ENCODE results near the gene ANO4.

ANO4 gene

DNA sequence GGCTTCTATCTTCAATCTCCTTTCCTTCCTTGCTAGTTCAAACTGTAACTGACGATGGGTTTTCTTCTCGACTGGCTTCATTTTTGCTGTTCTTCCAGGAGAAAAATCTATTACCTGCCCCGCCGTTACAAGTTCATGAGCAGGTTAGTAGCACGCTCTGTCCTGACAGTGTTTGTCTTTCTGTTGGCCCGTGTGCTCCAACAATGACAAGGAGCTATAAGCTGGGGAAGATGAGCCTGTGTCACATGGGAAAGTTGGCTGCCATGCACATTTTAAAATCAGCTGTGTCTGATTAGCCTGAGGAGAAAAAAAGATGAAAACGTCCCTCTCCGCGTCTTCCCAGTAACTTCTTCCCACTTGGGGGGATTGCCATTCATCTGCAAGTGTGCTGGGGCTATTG, 180.2 kb downstream of the ANO4 start:
- Histone ChIP-seq H3K4me2 (ENCODE audit: low read depth, low read length, poor library complexity, severe bottlenecking) (no peak overlapping the region), H3K36me3 (ENCODE audit: insufficient read depth, low read length) (no peaks in the 10 kb centered on the region), H3K27me3 (ENCODE audit: insufficient read depth, low read length, poor library complexity, severe bottlenecking) (no peaks in the 10 kb centered on the region), H2AFZ (ENCODE audit: low read length) (no peak overlapping the region), H3K79me2 (ENCODE audit: insufficient read depth, low read length) (no peaks in the 10 kb centered on the region), H4K20me1 (ENCODE audit: insufficient read depth, low read length, poor library complexity, severe bottlenecking) (no peaks in the 10 kb centered on the region), H3K9ac (ENCODE audit: low read depth, low read length, poor library complexity, severe bottlenecking) (no peak overlapping the region), H3K9me3 (ENCODE audit: insufficient read depth, low read depth, low read length) (no peaks in the 10 kb centered on the region), H3K9me2 (replicated peaks; ENCODE audit: low read depth, low read length) (no peaks in the 10 kb centered on the region), H3K4me1 (ENCODE audit: insufficient read depth, low read length, poor library complexity, severe bottlenecking) (no peaks in the 10 kb centered on the region), H3K4me3 (ENCODE audit: low read length, poor library complexity, severe bottlenecking) (no peak overlapping the region), H3F3A (ENCODE audit: low read depth) (no peaks in the 10 kb centered on the region)
- TF ChIP-seq EZH2phosphoT487 (IDR thresholded peaks at IDR 0.05; ENCODE audit: borderline replicate concordance) = no peak
- TF ChIP-seq, protein P1, sequence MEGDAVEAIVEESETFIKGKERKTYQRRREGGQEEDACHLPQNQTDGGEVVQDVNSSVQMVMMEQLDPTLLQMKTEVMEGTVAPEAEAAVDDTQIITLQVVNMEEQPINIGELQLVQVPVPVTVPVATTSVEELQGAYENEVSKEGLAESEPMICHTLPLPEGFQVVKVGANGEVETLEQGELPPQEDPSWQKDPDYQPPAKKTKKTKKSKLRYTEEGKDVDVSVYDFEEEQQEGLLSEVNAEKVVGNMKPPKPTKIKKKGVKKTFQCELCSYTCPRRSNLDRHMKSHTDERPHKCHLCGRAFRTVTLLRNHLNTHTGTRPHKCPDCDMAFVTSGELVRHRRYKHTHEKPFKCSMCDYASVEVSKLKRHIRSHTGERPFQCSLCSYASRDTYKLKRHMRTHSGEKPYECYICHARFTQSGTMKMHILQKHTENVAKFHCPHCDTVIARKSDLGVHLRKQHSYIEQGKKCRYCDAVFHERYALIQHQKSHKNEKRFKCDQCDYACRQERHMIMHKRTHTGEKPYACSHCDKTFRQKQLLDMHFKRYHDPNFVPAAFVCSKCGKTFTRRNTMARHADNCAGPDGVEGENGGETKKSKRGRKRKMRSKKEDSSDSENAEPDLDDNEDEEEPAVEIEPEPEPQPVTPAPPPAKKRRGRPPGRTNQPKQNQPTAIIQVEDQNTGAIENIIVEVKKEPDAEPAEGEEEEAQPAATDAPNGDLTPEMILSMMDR (conservative IDR thresholded peaks at IDR 0.05; ENCODE audit: low read length) = no peak

DNA sequence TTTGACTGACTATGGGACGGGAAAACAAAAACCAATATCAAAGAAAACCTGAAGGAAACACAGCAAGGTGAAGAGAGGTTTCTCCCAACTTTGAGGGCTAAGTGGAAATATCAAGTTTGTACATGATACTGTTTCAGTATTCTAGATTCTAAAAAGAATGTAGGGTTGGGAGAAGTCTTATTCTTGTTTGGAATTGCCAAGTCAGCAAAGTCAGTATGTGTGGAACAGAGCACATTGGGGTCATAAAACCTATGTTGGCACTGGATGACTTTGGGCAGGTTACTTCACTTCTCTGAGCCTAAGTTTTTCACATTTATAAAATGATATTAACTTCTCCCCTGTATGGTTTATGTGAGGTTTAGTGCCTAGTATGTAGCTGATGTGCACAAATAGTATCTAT, 182.2 kb downstream of the ANO4 start:
- no peaks in the 10 kb centered on the region for H4K20me1 ChIP-seq (ENCODE audit: insufficient read depth, low read length, poor library complexity, severe bottlenecking)
- H2AFZ ChIP-seq (ENCODE audit: low read length) = no peak overlapping the region
- no peak overlapping the region for H3K4me3 ChIP-seq (ENCODE audit: low read length, poor library complexity, severe bottlenecking)
- no peak overlapping the region for H3K4me2 ChIP-seq (ENCODE audit: low read depth, low read length, poor library complexity, severe bottlenecking)
- H3K9ac ChIP-seq (ENCODE audit: low read depth, low read length, poor library complexity, severe bottlenecking) = no peak overlapping the region
- TF ChIP-seq EZH2phosphoT487 (IDR thresholded peaks at IDR 0.05; ENCODE audit: borderline replicate concordance) = no peak
- TF ChIP-seq, protein P1 (conservative IDR thresholded peaks at IDR 0.05; ENCODE audit: low read length) = no peak
- no peaks in the 10 kb centered on the region for H3K36me3 ChIP-seq (ENCODE audit: insufficient read depth, low read length)
- H3K9me2 ChIP-seq (replicated peaks; ENCODE audit: low read depth, low read length) = no peaks in the 10 kb centered on the region
- no peaks in the 10 kb centered on the region for H3K9me3 ChIP-seq (ENCODE audit: insufficient read depth, low read depth, low read length)
- H3K4me1 ChIP-seq (ENCODE audit: insufficient read depth, low read length, poor library complexity, severe bottlenecking) = no peaks in the 10 kb centered on the region
- no peaks in the 10 kb centered on the region for H3K79me2 ChIP-seq (ENCODE audit: insufficient read depth, low read length)
- H3K27me3 ChIP-seq (ENCODE audit: insufficient read depth, low read length, poor library complexity, severe bottlenecking) = no peaks in the 10 kb centered on the region
- H3F3A ChIP-seq (ENCODE audit: low read depth) = no peaks in the 10 kb centered on the region

DNA sequence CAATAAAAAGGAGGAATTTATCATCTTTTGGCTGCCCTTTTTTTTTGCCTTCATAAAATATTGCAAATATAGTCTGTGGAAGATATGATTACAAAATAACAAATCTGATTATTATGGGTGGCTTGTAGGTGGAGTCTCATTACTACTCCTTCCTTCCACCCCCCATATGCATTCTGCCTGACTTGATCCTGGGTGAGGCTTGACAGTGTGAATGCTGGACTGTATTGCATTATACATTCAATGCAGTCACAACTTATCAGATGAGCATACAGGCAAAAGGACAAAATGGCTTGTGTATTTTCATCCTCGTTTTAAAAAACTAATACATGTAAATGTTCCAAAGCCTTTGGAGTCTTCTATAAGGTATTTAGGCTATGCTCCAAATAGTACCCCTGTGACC, 186.3 kb downstream of the ANO4 start:
- no peaks in the 10 kb centered on the region for H3K27me3 ChIP-seq (ENCODE audit: insufficient read depth, low read length, poor library complexity, severe bottlenecking)
- no peak overlapping the region for H3K4me3 ChIP-seq (ENCODE audit: low read length, poor library complexity, severe bottlenecking)
- no peaks in the 10 kb centered on the region for H3K36me3 ChIP-seq (ENCODE audit: insufficient read depth, low read length)
- no peaks in the 10 kb centered on the region for H3K9me2 ChIP-seq (replicated peaks; ENCODE audit: low read depth, low read length)
- no peak overlapping the region for H3K4me2 ChIP-seq (ENCODE audit: low read depth, low read length, poor library complexity, severe bottlenecking)
- H3K4me1 ChIP-seq (ENCODE audit: insufficient read depth, low read length, poor library complexity, severe bottlenecking) = no peaks in the 10 kb centered on the region
- no peaks in the 10 kb centered on the region for H3K79me2 ChIP-seq (ENCODE audit: insufficient read depth, low read length)
- no peak overlapping the region for H3K9ac ChIP-seq (ENCODE audit: low read depth, low read length, poor library complexity, severe bottlenecking)
- no peaks in the 10 kb centered on the region for H3K9me3 ChIP-seq (ENCODE audit: insufficient read depth, low read depth, low read length)
- no peaks in the 10 kb centered on the region for H3F3A ChIP-seq (ENCODE audit: low read depth)
- H2AFZ ChIP-seq (ENCODE audit: low read length) = no peak overlapping the region
- TF ChIP-seq EZH2phosphoT487 (IDR thresholded peaks at IDR 0.05; ENCODE audit: borderline replicate concordance) = no peak
- TF ChIP-seq, protein P1 (conservative IDR thresholded peaks at IDR 0.05; ENCODE audit: low read length) = no peak
- H4K20me1 ChIP-seq (ENCODE audit: insufficient read depth, low read length, poor library complexity, severe bottlenecking) = no peaks in the 10 kb centered on the region
